ENCODE results near the gene LHX4.

DNA sequence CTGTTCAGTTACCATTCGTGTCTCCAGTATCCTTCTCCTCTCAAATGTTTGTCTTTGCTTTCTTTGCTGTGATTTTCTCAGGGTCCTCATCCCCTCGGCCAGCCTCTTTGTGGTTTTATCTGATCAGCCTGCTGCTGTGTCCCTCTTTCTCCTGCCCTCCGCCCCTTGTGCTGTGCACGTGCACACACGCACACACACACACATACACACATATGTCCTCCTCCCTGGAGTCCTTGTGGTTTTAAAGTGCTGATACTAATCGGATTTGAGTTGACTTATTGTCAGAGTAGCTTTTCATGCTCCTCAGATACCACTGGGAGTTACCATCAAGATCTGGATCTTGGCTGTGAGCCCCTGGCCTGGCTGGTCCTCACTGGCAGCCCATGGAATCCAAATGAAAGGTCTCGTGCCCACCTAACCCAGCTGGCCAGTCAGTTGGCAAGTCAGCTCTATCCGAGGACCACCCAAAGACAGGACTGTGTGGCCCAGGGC is 41.3 kb upstream of the LHX4 start:
- TF ChIP-seq, protein P1, sequence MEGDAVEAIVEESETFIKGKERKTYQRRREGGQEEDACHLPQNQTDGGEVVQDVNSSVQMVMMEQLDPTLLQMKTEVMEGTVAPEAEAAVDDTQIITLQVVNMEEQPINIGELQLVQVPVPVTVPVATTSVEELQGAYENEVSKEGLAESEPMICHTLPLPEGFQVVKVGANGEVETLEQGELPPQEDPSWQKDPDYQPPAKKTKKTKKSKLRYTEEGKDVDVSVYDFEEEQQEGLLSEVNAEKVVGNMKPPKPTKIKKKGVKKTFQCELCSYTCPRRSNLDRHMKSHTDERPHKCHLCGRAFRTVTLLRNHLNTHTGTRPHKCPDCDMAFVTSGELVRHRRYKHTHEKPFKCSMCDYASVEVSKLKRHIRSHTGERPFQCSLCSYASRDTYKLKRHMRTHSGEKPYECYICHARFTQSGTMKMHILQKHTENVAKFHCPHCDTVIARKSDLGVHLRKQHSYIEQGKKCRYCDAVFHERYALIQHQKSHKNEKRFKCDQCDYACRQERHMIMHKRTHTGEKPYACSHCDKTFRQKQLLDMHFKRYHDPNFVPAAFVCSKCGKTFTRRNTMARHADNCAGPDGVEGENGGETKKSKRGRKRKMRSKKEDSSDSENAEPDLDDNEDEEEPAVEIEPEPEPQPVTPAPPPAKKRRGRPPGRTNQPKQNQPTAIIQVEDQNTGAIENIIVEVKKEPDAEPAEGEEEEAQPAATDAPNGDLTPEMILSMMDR (IDR thresholded peaks at IDR 0.05): no peak
- TF ChIP-seq POLR2A (IDR thresholded peaks at IDR 0.05): no peak

Data from body of pancreas (tissue), 4 donors.